ENCODE data around the gene CDRT15.

CDRT15 gene

GRCh38 chr17:14202388-14203166, 34.1 kb downstream of the CDRT15 start:
- no peak overlapping the region for H3K4me3 ChIP-seq (ENCODE audit: insufficient read depth, low read length, poor library complexity, severe bottlenecking)
- H3K4me2 ChIP-seq (ENCODE audit: low read depth, low read length, poor library complexity, severe bottlenecking) = no peak overlapping the region
- H4K20me1 ChIP-seq (ENCODE audit: low read depth, low read length) = no peaks in the 10 kb centered on the region
- no peaks in the 10 kb centered on the region for H3K79me2 ChIP-seq (ENCODE audit: insufficient read depth, low read length)
- TF ChIP-seq EZH2phosphoT487 (conservative IDR thresholded peaks at IDR 0.05; ENCODE audit: low read length) (no peak), CTCF (IDR thresholded peaks at IDR 0.05; ENCODE audit: insufficient read depth, low read length, poor library complexity, severe bottlenecking) (no peak)
- no peaks in the 10 kb centered on the region for H3K9me2 ChIP-seq (replicated peaks; ENCODE audit: insufficient read depth, low read length)
- no peak overlapping the region for H2AFZ ChIP-seq (ENCODE audit: low read depth, low read length, severe bottlenecking)
- H3K9me3 ChIP-seq (ENCODE audit: insufficient read depth, low read length) = no peaks in the 10 kb centered on the region
- H3K9ac ChIP-seq (ENCODE audit: low read length) = no peak overlapping the region
- no peaks in the 10 kb centered on the region for H3K27me3 ChIP-seq (ENCODE audit: low read length)
- no peaks in the 10 kb centered on the region for H3F3A ChIP-seq (ENCODE audit: insufficient read depth)
- no peaks in the 10 kb centered on the region for H3K36me3 ChIP-seq (ENCODE audit: low read length)
- H3K27ac ChIP-seq (ENCODE audit: low read depth, low read length) = no peak overlapping the region

- no peaks in the 10 kb centered on the region for H3K9me3 ChIP-seq (ENCODE audit: insufficient read depth, low read length)
- no peak overlapping the region for H3K27ac ChIP-seq (ENCODE audit: low read depth, low read length)
- no peaks in the 10 kb centered on the region for H4K20me1 ChIP-seq (ENCODE audit: low read depth, low read length)
- H2AFZ ChIP-seq (ENCODE audit: low read depth, low read length, severe bottlenecking) = no peak overlapping the region
- H3K9ac ChIP-seq (ENCODE audit: low read length) = no peak overlapping the region
- H3F3A ChIP-seq (ENCODE audit: insufficient read depth) = no peaks in the 10 kb centered on the region
- H3K4me2 ChIP-seq (ENCODE audit: low read depth, low read length, poor library complexity, severe bottlenecking) = no peak overlapping the region
- H3K9me2 ChIP-seq (replicated peaks; ENCODE audit: insufficient read depth, low read length) = no peaks in the 10 kb centered on the region
- TF ChIP-seq EZH2phosphoT487 (conservative IDR thresholded peaks at IDR 0.05; ENCODE audit: low read length) = no peak
- no peak for TF ChIP-seq CTCF (IDR thresholded peaks at IDR 0.05; ENCODE audit: insufficient read depth, low read length, poor library complexity, severe bottlenecking)
- H3K36me3 ChIP-seq (ENCODE audit: low read length) = no peaks in the 10 kb centered on the region
- no peaks in the 10 kb centered on the region for H3K79me2 ChIP-seq (ENCODE audit: insufficient read depth, low read length)
- no peak overlapping the region for H3K4me3 ChIP-seq (ENCODE audit: insufficient read depth, low read length, poor library complexity, severe bottlenecking)
- H3K27me3 ChIP-seq (ENCODE audit: low read length) = no peaks in the 10 kb centered on the region
These were observed 34.7 kb downstream of the CDRT15 start for GRCh38 chr17:14201988-14202380.

- no peak overlapping the region for H3K27ac ChIP-seq (ENCODE audit: low read depth, low read length)
- TF ChIP-seq CTCF (IDR thresholded peaks at IDR 0.05; ENCODE audit: insufficient read depth, low read length, poor library complexity, severe bottlenecking) (no peak), EZH2phosphoT487 (conservative IDR thresholded peaks at IDR 0.05; ENCODE audit: low read length) (no peak)
- H2AFZ ChIP-seq (ENCODE audit: low read depth, low read length, severe bottlenecking) = no peak overlapping the region
- H3K4me2 ChIP-seq (ENCODE audit: low read depth, low read length, poor library complexity, severe bottlenecking) = no peak overlapping the region
- H3K9ac ChIP-seq (ENCODE audit: low read length) = no peak overlapping the region
- no peaks in the 10 kb centered on the region for H3K36me3 ChIP-seq (ENCODE audit: low read length)
- H4K20me1 ChIP-seq (ENCODE audit: low read depth, low read length) = no peaks in the 10 kb centered on the region
- no peaks in the 10 kb centered on the region for H3K27me3 ChIP-seq (ENCODE audit: low read length)
- no peaks in the 10 kb centered on the region for H3F3A ChIP-seq (ENCODE audit: insufficient read depth)
- H3K4me3 ChIP-seq (ENCODE audit: insufficient read depth, low read length, poor library complexity, severe bottlenecking) = no peak overlapping the region
- H3K79me2 ChIP-seq (ENCODE audit: insufficient read depth, low read length) = no peaks in the 10 kb centered on the region
- H3K9me2 ChIP-seq (replicated peaks; ENCODE audit: insufficient read depth, low read length) = no peaks in the 10 kb centered on the region
- no peaks in the 10 kb centered on the region for H3K9me3 ChIP-seq (ENCODE audit: insufficient read depth, low read length)
These were observed 35.4 kb downstream of the CDRT15 start for GRCh38 chr17:14201021-14201987.

Measured in SU-DHL-6 (cell line).